ENCODE results near the gene WDR36. TPM values are rescaled to one million over a fixed set of nuclear protein-coding genes. Genes with fewer than 3 reads are reported as not detected.

Gene WDR36
- polyA plus RNA-seq, 1 experiment = 56.1 TPM

GRCh38 chr5:111173476-111173875, 81.3 kb downstream of the WDR36 start:
- no peak for DNase-seq (ENCODE audit: low read depth, low spot score)
- TF ChIP-seq CTCF (IDR thresholded peaks at IDR 0.05; ENCODE audit: low read depth, low read length) = no peak

More at GRCh38 chr5:111173476-111173875, 81.3 kb downstream of the WDR36 start:
- ChIA-PET POLR2A (no interaction called here), CTCF (interaction anchor here (2.2 kb wide), 1 partner anchor 15 kb away, joined by 10 read pairs; no protein-coding TSS in a partner anchor)
- Histone ChIP-seq H3K27ac (ENCODE audit: low read depth, low read length) (no peak overlapping the region), H3K27me3 (ENCODE audit: control insufficient read depth, insufficient read depth, low read length) (peaks cover 2% of the 10 kb centered on the region), H3K4me3 (ENCODE audit: low read depth, low read length) (no peak overlapping the region), H3K9me3 (ENCODE audit: control insufficient read depth, insufficient read depth, low read length) (no peaks in the 10 kb centered on the region)

Other genes with a start within 250 kb of the WDR36 start
- 9.4 and 12.9 TPM in 2 replicates for gene TSLP, start 20.6 kb upstream of the WDR36 start, polyA plus RNA-seq (2011; rRNA removed)
- gene CAMK4, start 132.0 kb downstream of the WDR36 start, polyA plus RNA-seq (2011; rRNA removed) = 2.4 and 3.2 TPM in 2 replicates

Data from AG04450 (cell line).